ENCODE measurements around the gene PALLD.

Gene PALLD

GRCh38 chr4:168879188-168879587, 382.3 kb downstream of the PALLD start:
- Histone ChIP-seq H3K36me3 (replicated peaks in 1 of 2; ENCODE audit: control insufficient read depth in 2 of 2, insufficient read depth in 2 of 2, low read length in 2 of 2) (peaks cover 17 to 86% of the 10 kb centered on the region in 2 donors), H3K4ac (ENCODE audit: low read length) (no peak overlapping the region), H3K18ac (ENCODE audit: low read length) (no peak overlapping the region), H2AFZ (ENCODE audit: low read length) (no peak overlapping the region), H2BK12ac (ENCODE audit: low read length) (no peak overlapping the region), H3K79me1 (ENCODE audit: low read depth, low read length) (no peaks in the 10 kb centered on the region), H2BK15ac (ENCODE audit: low read length) (no peak overlapping the region), H4K91ac (ENCODE audit: low read depth, low read length, poor library complexity) (no peak overlapping the region), H3K9me3 (replicated peaks in 1 of 2; ENCODE audit: control insufficient read depth in 2 of 2, insufficient read depth in 1 of 2, low read depth in 1 of 2, low read length in 2 of 2) (peaks cover 0 to 12% of the 10 kb centered on the region in 2 donors), H3K4me3 (ENCODE audit: low read length in 2 of 2) (no peak overlapping the region), H3K23ac (ENCODE audit: low read depth, low read length, poor library complexity) (no peak overlapping the region), H2BK120ac (ENCODE audit: low read depth, low read length) (no peak overlapping the region), H2BK5ac (ENCODE audit: low read length) (no peak overlapping the region), H2AK5ac (ENCODE audit: low read depth, low read length) (no peak overlapping the region), H3K27ac (replicated peaks; ENCODE audit: low read length) (no peak overlapping the region), H3K9ac (ENCODE audit: low read depth, low read length, poor library complexity) (no peak overlapping the region), H3K4me2 (ENCODE audit: insufficient read depth, low read length, poor library complexity, severe bottlenecking) (no peak overlapping the region), H4K8ac (ENCODE audit: low read depth, low read length) (no peak overlapping the region), H3K27me3 (ENCODE audit: control insufficient read depth in 3 of 3, insufficient read depth in 3 of 3, low read depth in 1 of 3, low read length in 3 of 3) (no peaks in the 10 kb centered on the region), H3K14ac (ENCODE audit: low read length) (no peak overlapping the region), H3K4me1 (ENCODE audit: control insufficient read depth in 2 of 2, insufficient read depth in 1 of 2, low read depth in 1 of 2, low read length in 2 of 2) (peaks cover 0 to 9% of the 10 kb centered on the region in 2 donors)
- no peak for DNase-seq (ENCODE audit: low spot score)

GRCh38 chr4:168880072-168880675, 383.3 kb downstream of the PALLD start:
- Histone ChIP-seq H3K27ac (replicated peaks; ENCODE audit: low read length) (no peak overlapping the region), H2AFZ (ENCODE audit: low read length) (no peak overlapping the region), H3K14ac (ENCODE audit: low read length) (no peak overlapping the region), H3K4ac (ENCODE audit: low read length) (no peak overlapping the region), H3K4me2 (ENCODE audit: insufficient read depth, low read length, poor library complexity, severe bottlenecking) (no peak overlapping the region), H3K4me1 (ENCODE audit: control insufficient read depth in 2 of 2, insufficient read depth in 1 of 2, low read depth in 1 of 2, low read length in 2 of 2) (peaks cover 0 to 10% of the 10 kb centered on the region in 2 donors), H2BK120ac (ENCODE audit: low read depth, low read length) (no peak overlapping the region), H3K9me3 (replicated peaks in 1 of 2; ENCODE audit: control insufficient read depth in 2 of 2, insufficient read depth in 1 of 2, low read depth in 1 of 2, low read length in 2 of 2) (peaks cover 0 to 12% of the 10 kb centered on the region in 2 donors), H4K91ac (ENCODE audit: low read depth, low read length, poor library complexity) (no peak overlapping the region), H3K18ac (ENCODE audit: low read length) (no peak overlapping the region), H3K79me1 (ENCODE audit: low read depth, low read length) (no peaks in the 10 kb centered on the region), H2BK5ac (ENCODE audit: low read length) (no peak overlapping the region), H3K36me3 (replicated peaks in 1 of 2; ENCODE audit: control insufficient read depth in 2 of 2, insufficient read depth in 2 of 2, low read length in 2 of 2) (peaks cover 20 to 92% of the 10 kb centered on the region in 2 donors), H3K9ac (ENCODE audit: low read depth, low read length, poor library complexity) (no peak overlapping the region), H3K23ac (ENCODE audit: low read depth, low read length, poor library complexity) (no peak overlapping the region), H2BK15ac (ENCODE audit: low read length) (no peak overlapping the region), H2BK12ac (ENCODE audit: low read length) (no peak overlapping the region), H3K27me3 (ENCODE audit: control insufficient read depth in 3 of 3, insufficient read depth in 3 of 3, low read depth in 1 of 3, low read length in 3 of 3) (no peaks in the 10 kb centered on the region), H4K8ac (ENCODE audit: low read depth, low read length) (no peak overlapping the region), H3K4me3 (ENCODE audit: low read length in 2 of 2) (no peak overlapping the region), H2AK5ac (ENCODE audit: low read depth, low read length) (no peak overlapping the region)
- DNase-seq (ENCODE audit: low spot score): no peak
- no CpG with 5 or more reads among the region's 6 CpGs for WGBS, 2 donors (ENCODE audit: extremely low coverage in 2 of 2, insufficient read length in 2 of 2, insufficient replicate concordance in 1 of 2)

GRCh38 chr4:168880811-168881595, 384.2 kb downstream of the PALLD start:
- peaks cover 23 to 95% of the 10 kb centered on the region in 2 donors for H3K36me3 ChIP-seq (replicated peaks in 1 of 2; ENCODE audit: control insufficient read depth in 2 of 2, insufficient read depth in 2 of 2, low read length in 2 of 2)
- H3K27ac ChIP-seq (replicated peaks; ENCODE audit: low read length): no peak overlapping the region
- H3K4me1 ChIP-seq (ENCODE audit: control insufficient read depth in 2 of 2, insufficient read depth in 1 of 2, low read depth in 1 of 2, low read length in 2 of 2): peaks cover 0 to 7% of the 10 kb centered on the region in 2 donors
- H3K4ac ChIP-seq (ENCODE audit: low read length): no peak overlapping the region
- H3K79me1 ChIP-seq (ENCODE audit: low read depth, low read length): no peaks in the 10 kb centered on the region
- WGBS, 2 donors (ENCODE audit: extremely low coverage in 2 of 2, insufficient read length in 2 of 2, insufficient replicate concordance in 1 of 2): no CpG with 5 or more reads among the region's 8 CpGs
- H4K8ac ChIP-seq (ENCODE audit: low read depth, low read length): no peak overlapping the region
- no peak overlapping the region for H2BK120ac ChIP-seq (ENCODE audit: low read depth, low read length)
- no peak overlapping the region for H3K4me2 ChIP-seq (ENCODE audit: insufficient read depth, low read length, poor library complexity, severe bottlenecking)
- H3K14ac ChIP-seq (ENCODE audit: low read length): no peak overlapping the region
- H2BK12ac ChIP-seq (ENCODE audit: low read length): no peak overlapping the region
- H3K9ac ChIP-seq (ENCODE audit: low read depth, low read length, poor library complexity): no peak overlapping the region
- no peak overlapping the region for H3K4me3 ChIP-seq (ENCODE audit: low read length in 2 of 2)
- peaks cover 0 to 6% of the 10 kb centered on the region in 2 donors for H3K9me3 ChIP-seq (replicated peaks in 1 of 2; ENCODE audit: control insufficient read depth in 2 of 2, insufficient read depth in 1 of 2, low read depth in 1 of 2, low read length in 2 of 2)
- H2AK5ac ChIP-seq (ENCODE audit: low read depth, low read length): no peak overlapping the region
- H2BK5ac ChIP-seq (ENCODE audit: low read length): no peak overlapping the region
- no peak for DNase-seq (ENCODE audit: low spot score)
- H2AFZ ChIP-seq (ENCODE audit: low read length): no peak overlapping the region
- H2BK15ac ChIP-seq (ENCODE audit: low read length): no peak overlapping the region
- no peak overlapping the region for H3K18ac ChIP-seq (ENCODE audit: low read length)
- no peak overlapping the region for H4K91ac ChIP-seq (ENCODE audit: low read depth, low read length, poor library complexity)
- H3K23ac ChIP-seq (ENCODE audit: low read depth, low read length, poor library complexity): no peak overlapping the region
- no peaks in the 10 kb centered on the region for H3K27me3 ChIP-seq (ENCODE audit: control insufficient read depth in 3 of 3, insufficient read depth in 3 of 3, low read depth in 1 of 3, low read length in 3 of 3)

GRCh38 chr4:168881781-168882420, 385.0 kb downstream of the PALLD start:
- Histone ChIP-seq H3K4me3 (ENCODE audit: low read length in 2 of 2) (no peak overlapping the region), H3K9me3 (replicated peaks in 1 of 2; ENCODE audit: control insufficient read depth in 2 of 2, insufficient read depth in 1 of 2, low read depth in 1 of 2, low read length in 2 of 2) (peaks cover 0 to 6% of the 10 kb centered on the region in 2 donors), H3K27ac (replicated peaks; ENCODE audit: low read length) (no peak overlapping the region)

More at GRCh38 chr4:168881781-168882420, 385.0 kb downstream of the PALLD start:
- no peak overlapping the region for H3K23ac ChIP-seq (ENCODE audit: low read depth, low read length, poor library complexity)
- no peak overlapping the region for H2BK15ac ChIP-seq (ENCODE audit: low read length)
- H2AFZ ChIP-seq (ENCODE audit: low read length): no peak overlapping the region
- H3K9ac ChIP-seq (ENCODE audit: low read depth, low read length, poor library complexity): no peak overlapping the region
- no peak overlapping the region for H3K14ac ChIP-seq (ENCODE audit: low read length)
- no CpG with 5 or more reads among the region's 7 CpGs for WGBS, 2 donors (ENCODE audit: extremely low coverage in 2 of 2, insufficient read length in 2 of 2, insufficient replicate concordance in 1 of 2)
- H2BK120ac ChIP-seq (ENCODE audit: low read depth, low read length): no peak overlapping the region
- H3K27me3 ChIP-seq (ENCODE audit: control insufficient read depth in 3 of 3, insufficient read depth in 3 of 3, low read depth in 1 of 3, low read length in 3 of 3): no peaks in the 10 kb centered on the region
- H4K8ac ChIP-seq (ENCODE audit: low read depth, low read length): no peak overlapping the region
- H3K79me1 ChIP-seq (ENCODE audit: low read depth, low read length): no peaks in the 10 kb centered on the region
- H3K4ac ChIP-seq (ENCODE audit: low read length): no peak overlapping the region
- H3K18ac ChIP-seq (ENCODE audit: low read length): no peak overlapping the region
- no peak overlapping the region for H3K4me2 ChIP-seq (ENCODE audit: insufficient read depth, low read length, poor library complexity, severe bottlenecking)
- H3K36me3 ChIP-seq (replicated peaks in 1 of 2; ENCODE audit: control insufficient read depth in 2 of 2, insufficient read depth in 2 of 2, low read length in 2 of 2): peaks cover 23 to 93% of the 10 kb centered on the region in 2 donors
- DNase-seq (ENCODE audit: low spot score): no peak
- H4K91ac ChIP-seq (ENCODE audit: low read depth, low read length, poor library complexity): no peak overlapping the region
- H2AK5ac ChIP-seq (ENCODE audit: low read depth, low read length): no peak overlapping the region
- no peak overlapping the region for H2BK12ac ChIP-seq (ENCODE audit: low read length)
- H2BK5ac ChIP-seq (ENCODE audit: low read length): no peak overlapping the region
- peaks cover 0 to 5% of the 10 kb centered on the region in 2 donors for H3K4me1 ChIP-seq (ENCODE audit: control insufficient read depth in 2 of 2, insufficient read depth in 1 of 2, low read depth in 1 of 2, low read length in 2 of 2)

Measured in neuronal stem cell (in vitro differentiated cells).